ENCODE data around the gene ADORA1. TPM values are rescaled to one million over a fixed set of nuclear protein-coding genes. Genes with fewer than 3 reads are reported as not detected.

Gene ADORA1
- total and polyA plus RNA-seq, 2 of the 4 experiments (the other 2 are of a cell fraction) = 0.36 to 0.56 TPM

DNA sequence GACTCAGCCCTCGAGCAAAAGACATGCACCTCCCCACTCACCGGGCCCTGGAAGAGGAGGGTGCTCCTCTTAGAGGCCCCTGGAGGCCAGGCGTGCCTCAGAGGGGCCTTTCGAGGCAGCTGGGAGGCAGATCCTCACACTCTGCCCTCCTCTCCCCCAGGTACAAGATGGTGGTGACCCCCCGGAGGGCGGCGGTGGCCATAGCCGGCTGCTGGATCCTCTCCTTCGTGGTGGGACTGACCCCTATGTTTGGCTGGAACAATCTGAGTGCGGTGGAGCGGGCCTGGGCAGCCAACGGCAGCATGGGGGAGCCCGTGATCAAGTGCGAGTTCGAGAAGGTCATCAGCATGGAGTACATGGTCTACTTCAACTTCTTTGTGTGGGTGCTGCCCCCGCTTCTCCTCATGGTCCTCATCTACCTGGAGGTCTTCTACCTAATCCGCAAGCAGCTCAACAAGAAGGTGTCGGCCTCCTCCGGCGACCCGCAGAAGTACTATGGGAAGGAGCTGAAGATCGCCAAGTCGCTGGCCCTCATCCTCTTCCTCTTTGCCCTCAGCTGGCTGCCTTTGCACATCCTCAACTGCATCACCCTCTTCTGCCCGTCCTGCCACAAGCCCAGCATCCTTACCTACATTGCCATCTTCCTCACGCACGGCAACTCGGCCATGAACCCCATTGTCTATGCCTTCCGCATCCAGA lies 37.7 kb downstream of the ADORA1 start:
- dilution Hi-C loops (cut with HindIII; ENCODE audit: low sequenced_read_pairs, unreplicated experiment) = no loop called here
- H4K91ac ChIP-seq (ENCODE audit: insufficient read depth, low read depth, low read length) = no peak overlapping the region
- TF ChIP-seq BHLHE40 (IDR thresholded peaks at IDR 0.05; ENCODE audit: low read depth, low read length) (no peak), NFE2L2 (IDR thresholded peaks at IDR 0.05; ENCODE audit: low read depth, low read length) (no peak)
- no peaks in the 10 kb centered on the region for H3K9me3 ChIP-seq (ENCODE audit: control insufficient read depth, insufficient read depth, low read length)
- no peak overlapping the region for H3K4me2 ChIP-seq (ENCODE audit: low read depth, low read length)
- H3K36me3 ChIP-seq (ENCODE audit: control insufficient read depth, insufficient read depth, low read length) = no peaks in the 10 kb centered on the region
- H2AK5ac ChIP-seq (ENCODE audit: low read depth, low read length) = no peak overlapping the region
- H3K79me1 ChIP-seq (ENCODE audit: low read depth in 1 of 2, low read length in 2 of 2) = no peaks in the 10 kb centered on the region
- no peaks in the 10 kb centered on the region for H3K4me1 ChIP-seq (ENCODE audit: control insufficient read depth, insufficient read depth, low read length)
- H3K9ac ChIP-seq (ENCODE audit: low read depth, low read length) = no peak overlapping the region
- ATAC-seq (ENCODE audit: low read depth) = no peak
- H2BK120ac ChIP-seq (ENCODE audit: low read depth, low read length) = no peak overlapping the region
- H2BK20ac ChIP-seq (ENCODE audit: low read depth, low read length) = no peak overlapping the region
- no peaks in the 10 kb centered on the region for H4K20me1 ChIP-seq (ENCODE audit: insufficient read depth, low read length)
- in situ Hi-C loops (cut with MboI; ENCODE audit: low sequenced_read_pairs) = no loop called here
- no peak overlapping the region for H3K56ac ChIP-seq (ENCODE audit: extremely low read depth, insufficient read depth, low read length)
- no peak overlapping the region for H3K18ac ChIP-seq (ENCODE audit: low read depth, low read length)
- no TSS peak for BruUV-seq (replicated peaks)
- H2AK9ac ChIP-seq (replicated peaks; ENCODE audit: low read depth, low read length, poor library complexity) = no peak overlapping the region
- H3K4ac ChIP-seq (ENCODE audit: low read depth, low read length) = no peak overlapping the region
- H3K27ac ChIP-seq (ENCODE audit: insufficient read depth, low read length) = no peak overlapping the region
- no peaks in the 10 kb centered on the region for H3K9me1 ChIP-seq (ENCODE audit: insufficient read depth, low read length)
- no peak overlapping the region for H2AFZ ChIP-seq (replicated peaks; ENCODE audit: low read length, poor library complexity)
- CTCF ChIA-PET = no interaction called here
- no peak overlapping the region for H3K4me3 ChIP-seq (ENCODE audit: insufficient read depth, low read depth, low read length)
- no peak for DNase-seq
- no peak overlapping the region for H2BK15ac ChIP-seq (ENCODE audit: low read depth, low read length)
- no peak overlapping the region for H4K5ac ChIP-seq (ENCODE audit: low read depth, low read length)
- H3K27me3 ChIP-seq (ENCODE audit: control insufficient read depth, insufficient read depth, low read length) = peaks cover 27% of the 10 kb centered on the region
- no peak overlapping the region for H3K23ac ChIP-seq (ENCODE audit: low read depth, low read length)
- no peak overlapping the region for H3K14ac ChIP-seq (replicated peaks; ENCODE audit: low read depth, low read length)
- POLR2A ChIA-PET (ENCODE audit: unreplicated experiment) = no interaction called here
- WGBS, 2 experiments (ENCODE audit: extremely low coverage in 2 of 2, insufficient read length in 1 of 2) = 92% methylated on average over 11 of the region's 28 CpGs; no CpG with 5 or more reads in 1 of the 2 experiments
- intact Hi-C loops (cut with micrococcal nuclease) = no loop called here
- no peak overlapping the region for H2BK5ac ChIP-seq (ENCODE audit: low read depth, low read length, poor library complexity, severe bottlenecking)
- no peak overlapping the region for H4K8ac ChIP-seq (ENCODE audit: low read depth in 2 of 2, low read length in 2 of 2)

Measured in IMR-90 (cell line).